ENCODE data around the gene NFKBIL1.
"Not testable (repeated sequence)": the region's sequence is repeated elsewhere in the genome, so short reads cannot be mapped to it uniquely, and the experiment has no call there.

Gene NFKBIL1, protein sequence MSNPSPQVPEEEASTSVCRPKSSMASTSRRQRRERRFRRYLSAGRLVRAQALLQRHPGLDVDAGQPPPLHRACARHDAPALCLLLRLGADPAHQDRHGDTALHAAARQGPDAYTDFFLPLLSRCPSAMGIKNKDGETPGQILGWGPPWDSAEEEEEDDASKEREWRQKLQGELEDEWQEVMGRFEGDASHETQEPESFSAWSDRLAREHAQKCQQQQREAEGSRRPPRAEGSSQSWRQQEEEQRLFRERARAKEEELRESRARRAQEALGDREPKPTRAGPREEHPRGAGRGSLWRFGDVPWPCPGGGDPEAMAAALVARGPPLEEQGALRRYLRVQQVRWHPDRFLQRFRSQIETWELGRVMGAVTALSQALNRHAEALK

DNA sequence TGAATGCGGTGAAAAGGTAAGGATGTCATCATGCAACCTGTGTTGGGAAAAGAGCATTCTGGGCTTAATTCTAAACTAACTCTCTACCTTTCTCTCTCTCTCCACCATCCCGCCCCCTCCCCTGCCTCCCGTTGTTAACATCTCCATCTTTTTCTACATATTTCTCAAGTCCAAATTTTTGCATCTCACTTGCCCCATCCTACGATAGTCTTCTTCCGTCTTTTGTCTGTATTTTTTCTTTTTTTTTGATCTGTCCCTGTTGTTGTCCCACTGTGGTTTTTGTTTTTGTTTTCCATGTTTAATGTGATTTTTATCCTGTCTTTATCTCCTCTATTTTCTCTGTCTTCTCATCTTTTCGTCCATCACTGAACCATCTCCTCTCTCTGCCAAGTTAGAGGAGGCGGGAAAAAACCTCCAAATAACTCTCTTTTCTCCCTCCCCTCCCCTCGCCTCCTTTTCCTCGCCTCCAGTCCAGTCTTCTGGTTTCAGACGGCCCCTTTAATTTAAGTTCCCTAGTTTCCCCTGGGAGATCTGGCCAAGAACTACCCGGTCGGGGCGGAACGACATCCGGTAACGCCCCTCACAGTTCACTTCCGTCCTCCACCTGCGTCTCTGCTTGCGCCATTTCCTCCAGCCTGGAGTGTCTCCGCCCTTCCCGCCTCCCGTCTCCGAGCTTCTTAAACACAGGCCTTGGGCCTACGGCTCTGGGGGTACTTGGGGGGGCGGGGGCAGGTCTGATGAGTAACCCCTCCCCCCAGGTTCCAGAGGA, at the start of gene NFKBIL1:
NFKBIL1 (plus strand) TSS at position 651 of the 769 bp plus-strand sequence; CDS start at position 738, 87 bp downstream.
- peak; percentile 78 to 81 for DNase-seq (ENCODE audit: low read depth in 1 of 2, low spot score in 1 of 2)

DNA sequence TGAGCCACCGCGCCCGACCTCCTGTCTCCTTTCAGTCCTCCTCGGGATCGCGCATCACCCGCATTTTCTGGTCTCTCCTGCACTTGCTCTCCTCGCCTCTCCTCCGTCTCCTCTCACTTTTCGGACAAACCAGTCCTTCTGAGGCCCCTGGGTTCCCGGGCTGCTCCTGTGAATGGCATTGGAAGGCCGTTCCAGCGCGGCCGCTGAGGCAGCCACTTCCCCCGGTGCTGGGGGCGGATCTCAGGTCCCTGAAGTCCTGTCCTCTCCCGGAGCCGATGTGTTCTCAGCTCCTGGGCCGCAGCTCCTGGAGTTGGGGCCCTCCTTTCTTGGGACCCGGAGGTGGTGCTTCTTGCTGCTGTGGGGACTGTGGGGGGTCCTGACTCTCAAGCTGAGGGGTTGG, 48.7 kb upstream of the NFKBIL1 start:
- DNase-seq (ENCODE audit: low read depth in 1 of 2, low spot score in 1 of 2), result no peak

DNA sequence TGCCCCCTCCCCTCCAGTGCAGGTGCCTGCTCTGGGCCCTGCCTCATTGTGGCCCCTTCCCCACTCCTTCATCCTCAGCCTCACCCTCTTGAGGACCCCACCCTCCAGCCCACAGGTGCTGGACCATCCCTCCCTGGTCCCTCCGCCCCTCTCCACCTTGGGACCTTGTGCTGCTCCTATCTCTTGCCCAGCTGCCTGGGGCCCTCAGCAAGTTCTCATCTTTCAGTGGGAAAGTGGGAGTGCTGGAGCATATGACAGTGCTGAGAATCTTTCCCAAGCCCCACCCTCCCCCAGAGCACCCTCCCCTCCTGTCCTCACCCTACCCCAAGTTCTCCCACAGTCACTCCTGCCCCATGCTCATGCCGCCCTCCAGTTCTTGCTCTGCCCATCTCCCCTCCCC, 47.8 kb upstream of the NFKBIL1 start:
- not testable (repeated sequence) for DNase-seq (ENCODE audit: low read depth in 1 of 2, low spot score in 1 of 2)

DNA sequence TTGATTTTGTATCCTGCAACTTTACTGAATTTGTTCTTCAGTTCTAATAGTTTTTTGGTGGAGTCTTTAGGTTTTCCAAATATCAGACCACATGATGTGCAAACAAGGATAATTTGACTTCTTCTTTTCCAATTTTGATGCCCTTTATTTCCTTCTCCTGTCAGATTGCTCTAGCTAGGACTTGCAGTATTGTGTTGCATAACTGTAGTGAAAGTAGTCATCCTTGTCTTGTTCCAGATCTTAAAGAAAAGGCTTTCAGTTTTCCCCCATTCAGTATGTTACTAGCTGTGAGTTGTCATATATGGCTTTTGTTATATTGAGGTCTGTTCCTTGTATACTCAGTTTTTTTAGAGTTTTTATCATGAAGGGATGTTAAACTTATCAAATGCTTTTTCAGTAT, 44.8 kb upstream of the NFKBIL1 start:
- no peak for DNase-seq (ENCODE audit: low read depth in 1 of 2, low spot score in 1 of 2)

DNA sequence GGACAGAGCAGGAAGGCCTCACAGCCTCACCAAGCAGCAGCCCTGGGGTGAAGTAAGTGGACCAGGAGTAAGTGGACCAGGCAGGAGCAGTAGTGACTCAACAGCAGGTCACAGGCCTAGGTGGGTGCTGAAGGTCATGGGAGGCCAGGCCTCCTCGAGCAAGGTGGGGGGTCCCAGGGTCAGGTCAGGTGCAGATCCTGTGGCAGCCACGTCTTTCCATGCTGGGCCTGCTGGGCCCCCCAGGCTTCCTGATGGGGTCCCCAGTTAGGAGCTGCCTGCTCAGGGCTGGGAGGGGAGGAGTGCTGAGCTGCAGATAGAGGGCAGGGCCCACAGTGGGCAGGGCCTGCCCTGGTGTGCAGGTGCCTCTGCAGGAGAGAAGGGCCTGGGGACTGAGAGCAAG, 38.4 kb upstream of the NFKBIL1 start:
- not testable (repeated sequence) for DNase-seq (ENCODE audit: low read depth in 1 of 2, low spot score in 1 of 2)

DNA sequence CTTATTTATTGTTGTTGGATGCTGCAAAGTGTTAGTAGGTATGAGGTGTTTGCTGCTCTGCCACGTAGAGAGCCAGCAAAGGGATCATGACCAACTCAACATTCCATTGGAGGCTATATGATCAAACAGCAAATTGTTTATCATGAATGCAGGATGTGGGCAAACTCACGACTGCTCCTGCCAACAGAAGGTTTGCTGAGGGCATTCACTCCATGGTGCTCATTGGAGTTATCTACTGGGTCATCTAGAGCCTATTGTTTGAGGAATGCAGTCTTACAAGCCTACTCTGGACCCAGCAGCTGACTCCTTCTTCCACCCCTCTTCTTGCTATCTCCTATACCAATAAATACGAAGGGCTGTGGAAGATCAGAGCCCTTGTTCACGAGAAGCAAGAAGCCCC, 37.4 kb upstream of the NFKBIL1 start:
- no peak for DNase-seq (ENCODE audit: low read depth in 1 of 2, low spot score in 1 of 2)

DNA sequence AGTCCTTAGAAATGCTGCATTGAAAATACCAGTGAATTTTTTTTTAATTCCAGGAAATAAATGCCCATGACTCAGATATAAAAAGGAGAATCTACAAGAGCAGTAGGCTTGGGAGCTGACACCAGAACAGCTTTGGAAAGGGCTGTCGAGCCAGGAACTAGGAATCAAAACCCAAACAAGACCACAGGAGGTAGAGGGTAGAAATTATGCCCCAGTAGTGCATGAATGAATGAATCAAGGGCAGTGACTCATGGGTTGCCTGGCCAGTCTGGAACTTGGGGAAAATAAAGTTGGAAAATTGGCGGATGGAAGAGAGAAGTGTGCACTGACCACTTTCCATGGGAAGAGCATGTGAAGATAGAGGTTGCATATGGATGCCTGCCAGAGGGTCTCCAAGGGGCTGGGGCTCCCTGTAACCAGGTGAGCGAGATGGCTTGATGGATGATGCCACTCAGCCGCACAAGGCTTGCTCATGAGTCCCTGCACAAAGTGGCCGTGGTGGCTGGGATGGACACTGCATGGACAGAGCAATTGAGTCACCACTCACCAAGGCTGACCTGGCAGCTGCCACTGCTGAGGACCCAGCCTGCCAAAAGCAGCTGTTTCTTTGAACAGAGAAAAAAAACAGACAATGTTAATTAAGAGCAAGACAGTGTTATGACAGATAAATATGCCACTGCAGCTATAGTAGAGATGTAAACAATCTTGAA, 33.8 kb upstream of the NFKBIL1 start:
- no peak for DNase-seq (ENCODE audit: low read depth in 1 of 2, low spot score in 1 of 2)

DNA sequence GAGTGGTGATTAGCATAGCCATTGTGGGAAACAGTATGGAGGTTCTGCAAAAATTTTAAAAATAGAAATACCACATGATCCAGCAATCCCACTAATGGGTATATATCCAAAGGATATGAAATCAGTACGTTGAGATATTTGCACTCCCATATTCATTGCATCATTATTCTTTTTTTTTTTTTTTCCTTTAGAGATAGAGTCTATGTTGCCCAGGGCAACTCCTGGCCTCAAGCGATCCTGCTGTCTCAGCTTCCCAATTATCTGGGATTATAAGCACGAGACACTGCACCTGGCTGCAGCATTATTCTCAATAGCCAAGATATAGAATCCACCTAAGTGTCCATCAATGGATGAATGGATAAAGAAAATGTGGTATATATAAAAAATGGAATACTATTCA, 25.6 kb upstream of the NFKBIL1 start:
- DNase-seq (ENCODE audit: low read depth in 1 of 2, low spot score in 1 of 2), result no peak

DNA sequence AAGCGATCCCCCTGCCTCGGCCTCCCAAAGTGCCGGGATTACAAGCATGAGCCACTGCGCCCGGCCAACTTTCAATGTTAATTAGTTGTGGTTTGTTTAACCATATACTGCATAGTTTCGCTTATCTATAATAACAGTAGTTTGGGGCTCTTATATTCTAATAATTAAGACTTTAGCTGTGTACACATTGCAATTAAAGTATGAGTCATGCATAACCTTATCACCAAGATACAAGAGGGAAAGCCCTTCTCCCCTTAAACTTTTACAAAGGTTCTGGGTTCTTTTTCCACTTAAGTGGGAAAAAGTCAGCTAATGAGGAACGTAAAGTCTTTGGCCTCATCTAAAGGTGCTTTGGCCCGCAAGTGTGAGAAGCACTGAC, 21.9 kb upstream of the NFKBIL1 start:
- DNase-seq (ENCODE audit: low read depth in 1 of 2, low spot score in 1 of 2), result no peak

DNA sequence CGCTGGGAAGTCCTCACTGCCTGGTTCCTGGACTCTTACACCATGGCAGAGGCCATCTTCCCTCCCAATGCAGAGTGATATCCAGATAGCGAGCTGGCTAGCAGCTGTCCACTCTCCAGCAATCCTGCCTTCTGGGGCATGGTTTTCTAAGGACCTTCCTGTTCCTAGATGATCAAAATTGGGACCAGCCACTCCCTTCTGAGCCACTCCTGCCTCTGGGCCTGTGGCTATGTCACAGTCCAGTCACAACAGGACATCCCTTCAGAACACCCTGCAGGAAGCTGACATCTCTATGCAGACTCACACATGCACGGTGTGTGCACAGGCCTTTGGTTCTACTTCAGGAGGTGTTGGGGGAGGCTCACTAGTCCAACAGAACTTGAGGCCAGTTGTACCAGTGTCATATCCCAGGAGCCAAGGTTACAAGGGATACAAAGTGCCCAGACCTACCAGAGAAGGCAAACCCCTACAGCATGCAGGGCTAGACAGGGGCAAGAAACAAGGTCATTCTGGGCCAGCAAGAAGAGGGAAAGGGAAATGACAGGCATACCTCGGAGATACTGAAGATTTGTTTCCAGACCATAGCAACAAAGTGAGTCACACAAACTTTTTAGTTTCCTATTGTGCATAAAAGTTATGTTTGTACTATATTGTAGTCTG, 21.3 kb upstream of the NFKBIL1 start:
- no peak for DNase-seq (ENCODE audit: low read depth in 1 of 2, low spot score in 1 of 2)

DNA sequence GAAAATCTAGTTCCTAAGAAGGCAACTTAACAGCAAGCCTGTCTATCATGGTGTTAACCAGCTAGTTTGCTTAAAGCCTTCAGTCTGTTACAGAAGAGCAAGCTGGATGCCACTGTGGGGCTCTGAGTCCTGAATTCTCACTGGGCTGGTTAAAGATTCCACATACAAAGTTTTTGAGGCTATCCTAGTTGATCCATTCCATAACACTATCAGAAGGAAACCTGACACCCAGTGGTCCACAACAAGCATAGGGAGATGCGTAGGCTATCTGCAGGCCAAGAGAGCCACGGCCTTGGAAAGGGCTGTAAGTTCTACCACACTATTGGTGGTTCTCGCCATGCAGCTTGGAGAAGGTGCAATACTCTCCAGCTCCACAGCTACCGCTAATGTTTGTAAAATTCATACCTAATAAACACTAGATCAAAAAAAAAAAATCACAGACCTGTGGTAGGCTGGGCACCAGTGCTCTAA, 19.1 kb upstream of the NFKBIL1 start:
- no peak for DNase-seq (ENCODE audit: low read depth in 1 of 2, low spot score in 1 of 2)

DNA sequence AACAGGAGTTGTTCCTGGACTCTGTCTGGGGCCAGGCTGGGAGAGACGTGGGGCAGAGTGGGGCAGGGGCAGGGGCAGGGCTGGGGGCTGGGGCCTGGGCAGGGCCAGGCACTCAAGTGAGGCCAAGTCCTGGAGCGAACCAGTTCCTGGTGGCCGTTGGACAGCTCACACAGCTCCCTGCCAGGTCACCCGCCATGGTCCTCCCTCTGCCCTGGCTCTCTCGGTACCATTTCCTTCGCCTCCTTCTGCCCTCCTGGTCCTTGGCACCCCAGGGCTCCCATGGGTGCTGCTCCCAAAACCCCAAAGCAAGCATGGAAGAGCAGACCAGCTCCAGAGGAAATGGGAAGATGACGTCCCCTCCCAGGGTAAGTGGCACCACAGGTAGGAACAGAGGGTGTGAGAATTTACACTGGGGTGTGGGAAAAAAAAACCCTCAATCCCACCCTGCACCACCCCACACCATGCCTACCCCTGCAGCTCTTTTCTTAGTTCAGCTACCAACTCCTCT, 18.5 kb upstream of the NFKBIL1 start, which contains the start of gene MCCD1:
MCCD1 (plus strand) TSS at position 142 of the 508 bp plus-strand sequence; CDS start at position 195, 53 bp downstream.
- DNase-seq (ENCODE audit: low read depth in 1 of 2, low spot score in 1 of 2), result no peak

DNA sequence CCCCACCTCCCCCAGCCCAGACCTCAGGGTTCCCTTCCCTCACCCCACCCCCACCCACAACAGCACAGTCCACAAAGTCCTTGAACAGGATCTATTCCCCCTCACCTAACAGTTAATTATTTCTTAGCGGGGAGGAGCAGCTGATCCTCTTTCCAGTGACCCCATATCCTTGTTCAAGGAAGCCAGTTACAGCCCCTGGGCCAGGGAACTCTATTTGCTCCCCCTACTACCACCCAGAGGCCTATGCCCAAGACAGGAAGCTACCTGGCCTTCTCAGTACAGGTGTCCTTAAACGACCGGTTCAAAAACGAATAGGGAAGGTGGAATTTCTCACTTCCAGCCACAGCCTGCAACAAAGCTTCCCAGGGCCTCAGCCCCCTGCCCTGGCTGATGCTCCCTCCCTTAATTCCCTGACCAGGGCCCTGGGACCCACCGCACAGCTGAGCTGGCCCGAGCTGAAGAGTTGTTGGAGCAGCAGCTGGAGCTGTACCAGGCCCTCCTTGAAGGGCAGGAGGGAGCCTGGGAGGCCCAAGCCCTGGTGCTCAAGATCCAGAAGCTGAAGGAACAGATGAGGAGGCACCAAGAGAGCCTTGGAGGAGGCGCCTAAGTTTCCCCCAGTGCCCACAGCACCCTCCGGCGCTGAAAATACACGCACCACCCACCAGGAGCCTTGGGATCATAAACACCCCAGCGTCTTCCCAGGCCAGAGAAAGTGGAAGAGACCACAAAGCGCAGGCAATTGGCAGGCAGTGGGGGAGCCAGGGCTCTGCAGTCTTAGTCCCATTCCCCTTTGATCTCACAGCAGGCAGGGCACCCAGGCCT, 17.9 kb upstream of the NFKBIL1 start:
- DNase-seq (ENCODE audit: low read depth in 1 of 2, low spot score in 1 of 2), result no peak

DNA sequence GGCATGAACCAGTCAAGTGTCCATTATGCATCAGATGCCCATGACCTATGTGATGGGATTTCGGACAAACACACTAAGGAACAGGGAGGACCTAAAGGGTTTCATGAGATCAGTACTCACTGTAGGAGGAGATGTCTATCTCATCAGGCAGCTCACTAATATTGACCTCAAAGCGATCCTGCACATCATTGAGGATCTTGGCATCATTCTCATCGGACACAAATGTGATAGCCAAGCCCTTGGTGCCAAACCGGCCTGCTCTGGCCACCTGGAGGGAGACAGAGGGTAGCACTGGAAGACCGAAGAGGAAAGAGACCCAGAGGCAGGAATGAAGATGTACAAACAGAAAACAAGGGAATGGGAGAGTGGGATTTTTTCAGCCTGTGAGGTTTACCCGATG, 16.7 kb upstream of the NFKBIL1 start:
- DNase-seq (ENCODE audit: low read depth in 1 of 2, low spot score in 1 of 2), result no peak

DNA sequence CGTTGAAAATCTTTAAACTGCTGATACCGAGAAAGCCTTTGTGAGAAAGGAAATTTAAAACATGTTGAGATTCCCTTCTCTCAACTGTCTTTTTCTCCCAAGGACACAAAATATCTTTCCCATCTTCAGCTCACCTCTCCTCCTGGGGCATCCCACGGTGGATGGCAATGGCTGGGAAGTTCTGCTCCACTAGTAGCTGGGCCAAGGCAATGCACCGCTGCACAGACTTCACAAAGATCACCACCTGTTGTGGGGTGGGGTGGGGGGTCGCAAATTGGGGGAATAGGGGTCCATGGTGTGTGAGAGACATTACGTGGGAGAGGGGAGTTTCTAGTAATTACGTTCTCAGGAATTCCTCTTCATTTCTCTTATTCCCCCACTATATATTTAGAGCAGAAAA, 16.2 kb upstream of the NFKBIL1 start:
- DNase-seq (ENCODE audit: low read depth in 1 of 2, low spot score in 1 of 2), result no peak

DNA sequence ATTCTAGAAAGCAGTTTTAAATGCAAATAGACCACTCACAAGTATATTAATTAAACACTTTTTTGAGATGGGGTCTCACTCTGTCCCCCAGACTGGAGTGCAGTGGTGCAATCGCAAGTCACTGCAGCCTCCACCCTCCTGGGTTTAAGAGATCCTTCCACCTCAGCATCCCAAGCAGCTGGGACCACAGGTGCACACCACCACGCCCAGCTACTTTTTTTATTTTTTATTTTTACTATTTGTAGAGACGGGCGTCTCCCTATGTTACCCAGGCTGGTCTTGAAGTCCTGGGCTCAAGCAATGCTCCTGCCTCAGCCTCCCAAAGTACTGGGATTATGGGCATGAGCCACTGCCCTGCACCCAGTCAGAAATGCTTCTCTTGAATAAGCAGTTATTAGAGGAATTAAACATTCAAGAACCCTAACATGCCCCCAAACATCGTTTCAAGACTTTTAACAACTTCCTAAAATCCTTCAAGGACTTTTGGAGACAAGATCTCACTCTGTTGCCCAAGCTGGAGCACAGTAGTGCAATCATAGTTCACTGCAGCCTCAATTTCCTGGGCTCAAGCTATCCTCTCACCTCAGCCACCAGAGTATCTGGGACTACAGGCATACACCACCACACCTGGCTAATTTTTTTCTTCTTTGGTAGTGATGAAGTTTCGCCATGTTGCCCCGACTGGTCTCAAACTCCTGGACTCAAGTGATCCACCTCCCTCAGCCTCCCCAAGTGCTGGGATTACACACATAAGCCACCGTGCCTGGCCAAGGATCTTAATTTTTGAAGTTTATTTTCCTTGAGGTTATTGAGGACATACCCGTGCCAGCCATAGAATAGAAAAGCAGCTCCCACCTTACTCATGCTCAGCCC, 15.4 kb upstream of the NFKBIL1 start:
- no peak for DNase-seq (ENCODE audit: low read depth in 1 of 2, low spot score in 1 of 2)

DNA sequence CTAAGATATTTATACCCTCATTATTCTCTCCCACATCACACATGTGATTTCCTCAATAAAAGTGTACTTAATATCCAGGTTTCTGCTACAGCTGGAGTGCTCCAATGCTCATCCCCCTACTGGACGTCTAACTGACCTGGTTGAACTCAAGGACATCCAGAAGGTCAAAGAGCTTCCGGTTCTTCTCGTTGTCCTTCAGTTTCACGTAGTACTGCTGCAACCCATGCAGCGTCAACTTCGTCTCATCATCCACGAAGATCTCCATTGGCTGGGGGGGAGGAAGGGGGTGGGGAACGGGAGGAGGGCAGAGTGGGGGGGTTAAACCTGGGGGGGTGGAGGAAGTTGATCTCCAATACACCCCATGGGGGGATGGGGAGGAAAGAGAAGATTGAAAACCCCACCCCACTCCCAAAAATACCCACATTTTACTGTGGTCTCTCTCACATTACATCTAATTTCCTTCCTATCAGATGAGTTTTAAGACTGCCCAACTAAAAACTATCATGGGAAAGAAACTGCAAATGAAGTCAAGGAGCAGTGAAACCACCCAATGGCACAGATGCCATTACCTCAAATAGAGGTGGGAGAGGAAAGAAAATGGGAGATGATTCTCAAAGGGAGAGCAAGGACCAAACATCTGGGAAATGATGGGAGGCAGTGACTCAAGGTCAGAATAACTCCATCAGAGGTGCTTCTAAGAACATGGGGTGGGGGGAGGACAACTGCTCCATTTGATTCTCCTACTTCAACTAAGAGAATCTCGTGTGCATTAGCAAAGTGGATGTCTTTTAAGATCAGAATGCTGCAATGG, 14.6 kb upstream of the NFKBIL1 start:
- no peak for DNase-seq (ENCODE audit: low read depth in 1 of 2, low spot score in 1 of 2)

DNA sequence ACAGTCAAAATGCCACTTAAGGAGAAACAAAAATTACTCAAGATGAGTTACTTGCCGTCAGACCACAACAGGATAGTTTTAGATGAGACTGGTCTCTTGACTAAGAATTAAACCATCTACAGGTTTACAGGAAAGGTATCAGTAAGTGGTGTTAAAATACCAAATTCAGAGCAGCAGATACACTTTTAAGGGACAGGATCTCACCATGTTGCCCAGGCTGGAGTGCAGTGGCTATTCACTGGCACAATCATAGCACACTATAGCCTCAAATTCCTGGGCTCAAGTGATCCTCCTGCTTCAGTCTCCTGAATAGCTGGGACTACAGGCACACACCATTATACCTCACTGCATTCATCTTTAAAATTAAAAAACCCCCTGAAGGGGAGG, 14.0 kb upstream of the NFKBIL1 start:
- DNase-seq (ENCODE audit: low read depth in 1 of 2, low spot score in 1 of 2), result no peak
